Measurements from ENCODE around the gene CALU.

DNA sequence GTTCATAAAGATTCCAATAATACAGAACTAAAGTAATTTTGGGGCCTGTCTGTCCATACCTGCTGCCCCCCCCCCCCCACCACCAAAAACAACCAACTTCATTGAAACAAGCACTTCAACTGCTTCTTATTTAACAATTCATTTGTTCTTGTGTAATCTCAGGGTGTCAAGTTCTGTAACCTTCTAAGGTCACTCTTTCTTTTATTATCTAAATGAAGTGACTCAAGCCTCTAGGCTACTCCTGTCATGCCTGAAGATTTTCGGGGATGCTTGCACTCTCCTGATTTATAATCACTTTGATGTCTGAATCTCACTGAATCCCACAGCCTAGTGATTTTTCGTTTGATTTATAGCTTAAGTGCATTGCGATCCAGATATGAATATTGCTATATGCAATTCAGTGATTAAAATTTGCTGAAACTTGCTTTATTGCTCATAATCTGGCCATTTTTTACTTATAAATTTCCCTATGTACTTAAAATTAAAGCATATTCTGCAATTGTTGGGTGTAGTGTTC is 39.9 kb upstream of the CALU start:
- TF ChIP-seq EZH2phosphoT487 (IDR thresholded peaks at IDR 0.05; ENCODE audit: insufficient read depth, low read depth) (no peak), EZH2 (IDR thresholded peaks at IDR 0.05; ENCODE audit: insufficient read depth, poor library complexity, severe bottlenecking) (no peak)

Data from GM23248 (cell line).